ENCODE data around the gene MARCHF7. TPM values are rescaled to one million over a fixed set of nuclear protein-coding genes. Genes with fewer than 3 reads are reported as not detected.
"Not testable (repeated sequence)": the region's sequence is repeated elsewhere in the genome, so short reads cannot be mapped to it uniquely, and the experiment has no call there.

MARCHF7 gene
- total RNA-seq, 3 donors from 2014 or later = 59.0 to 75.6 (median 65.6) TPM

- Histone ChIP-seq H3K36me3 (ENCODE audit: low read depth) (no peaks in the 10 kb centered on the region), H3K4me1 (ENCODE audit: low read depth) (peaks cover 7% of the 10 kb centered on the region)
- TF ChIP-seq CTCF (IDR thresholded peaks at IDR 0.05) = no peak
Observed at GRCh38 chr2:159720676-159721075, 8.4 kb downstream of the MARCHF7 start.

DNA sequence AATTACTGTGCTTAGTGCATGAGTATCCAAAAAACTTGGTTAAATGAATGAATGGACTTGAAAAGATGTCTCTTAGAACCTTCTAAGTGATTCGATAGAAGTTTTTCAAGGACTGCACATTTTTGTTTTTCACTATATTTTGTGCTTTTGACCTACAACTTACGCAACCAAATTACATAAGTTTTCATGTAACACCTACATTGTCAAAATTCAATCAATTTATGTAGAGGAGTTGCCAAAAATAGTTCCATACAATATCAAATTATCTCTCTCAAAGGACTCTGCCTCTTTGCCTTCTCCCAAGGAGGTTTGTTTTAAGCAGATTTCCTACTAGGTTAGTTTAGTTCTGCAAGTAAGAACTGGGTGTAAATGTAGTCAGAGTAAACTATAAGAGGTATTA lies 10.3 kb downstream of the MARCHF7 start:
- no peak for DNase-seq
- H3K36me3 ChIP-seq (ENCODE audit: low read depth) = no peaks in the 10 kb centered on the region
- no peak for ATAC-seq
- H3K4me1 ChIP-seq (ENCODE audit: low read depth) = peaks cover 7% of the 10 kb centered on the region
- intact Hi-C loops (cut with DNase I, micrococcal nuclease) = no loop called here
- TF ChIP-seq CTCF (IDR thresholded peaks at IDR 0.05) = no peak
- no peak overlapping the region for H3K4me3 ChIP-seq
- H3K9me3 ChIP-seq = no peaks in the 10 kb centered on the region

More at GRCh38 chr2:159720676-159721075, 8.4 kb downstream of the MARCHF7 start:
- Histone ChIP-seq H3K4me3 (no peak overlapping the region), H3K9me3 (no peaks in the 10 kb centered on the region)
- DNase-seq (no peak), ATAC-seq (no peak)
- intact Hi-C loops (cut with DNase I, micrococcal nuclease) = no loop called here

GRCh38 chr2:159724795-159725572 lies 12.7 kb downstream of the MARCHF7 start:
- DNase-seq; intact Hi-C loops (cut with DNase I, micrococcal nuclease); H3K36me3 ChIP-seq (ENCODE audit: low read depth); ATAC-seq; H3K9me3 ChIP-seq; H3K4me1 ChIP-seq (ENCODE audit: low read depth); H3K4me3 ChIP-seq: not testable (repeated sequence)

- intact Hi-C loops (cut with DNase I, micrococcal nuclease) = no loop called here
- Histone ChIP-seq H3K36me3 (ENCODE audit: low read depth) (no peaks in the 10 kb centered on the region), H3K4me3 (no peak overlapping the region), H3K9me3 (no peaks in the 10 kb centered on the region), H3K4me1 (ENCODE audit: low read depth) (no peaks in the 10 kb centered on the region)
- no peak for DNase-seq
- no peak for TF ChIP-seq CTCF (IDR thresholded peaks at IDR 0.05)
- ATAC-seq = no peak
Observed at GRCh38 chr2:159725713-159726112, 13.4 kb downstream of the MARCHF7 start.

DNA sequence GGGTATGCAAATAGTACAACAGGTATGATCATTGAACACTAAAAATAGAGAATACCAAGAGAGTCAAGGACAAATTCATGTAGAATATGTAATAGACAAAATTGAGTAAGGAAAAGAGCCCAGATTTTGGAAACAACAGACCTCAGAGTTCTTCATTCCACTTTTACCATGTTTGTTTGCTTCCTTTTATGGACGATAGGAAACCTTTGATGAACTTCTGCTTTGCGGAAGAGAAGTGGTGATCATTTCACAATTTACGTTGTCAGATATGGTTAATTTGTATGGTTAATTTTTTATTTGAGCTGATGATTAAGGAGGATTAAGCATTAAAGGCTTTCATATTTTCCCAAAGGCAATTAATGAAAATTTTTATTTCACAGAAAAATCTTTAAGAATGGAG lies 16.3 kb downstream of the MARCHF7 start:
- H3K4me3 ChIP-seq = no peak overlapping the region
- no peak for DNase-seq
- peaks cover 5% of the 10 kb centered on the region for H3K36me3 ChIP-seq (ENCODE audit: low read depth)
- no peaks in the 10 kb centered on the region for H3K4me1 ChIP-seq (ENCODE audit: low read depth)
- intact Hi-C loops (cut with DNase I, micrococcal nuclease) = no loop called here
- ATAC-seq = no peak
- no peak for TF ChIP-seq CTCF (IDR thresholded peaks at IDR 0.05)
- H3K9me3 ChIP-seq = no peaks in the 10 kb centered on the region

GRCh38 chr2:159735648-159736047 lies 23.3 kb downstream of the MARCHF7 start:
- DNase-seq = no peak
- ATAC-seq = no peak
- Histone ChIP-seq H3K4me1 (ENCODE audit: low read depth) (no peaks in the 10 kb centered on the region), H3K4me3 (no peak overlapping the region), H3K9me3 (no peaks in the 10 kb centered on the region), H3K36me3 (ENCODE audit: low read depth) (peaks cover 5% of the 10 kb centered on the region)
- intact Hi-C loops (cut with DNase I, micrococcal nuclease) = no loop called here
- TF ChIP-seq CTCF (IDR thresholded peaks at IDR 0.05) = no peak

Measured in mucosa of descending colon (tissue), 3 donors.